Epidermal melanocyte (primary cell): ENCODE data around the gene SBK1.
"Not testable (repeated sequence)": the region's sequence is repeated elsewhere in the genome, so short reads cannot be mapped to it uniquely, and the experiment has no call there.

Experiments
- DNase-seq: peaks from one replicate; pipeline ENCODE4 v3.0.0; 2011; ENCODE audit warnings: low spot score; ENCODE audit not compliant: insufficient read length

The SBK1 gene

DNA sequence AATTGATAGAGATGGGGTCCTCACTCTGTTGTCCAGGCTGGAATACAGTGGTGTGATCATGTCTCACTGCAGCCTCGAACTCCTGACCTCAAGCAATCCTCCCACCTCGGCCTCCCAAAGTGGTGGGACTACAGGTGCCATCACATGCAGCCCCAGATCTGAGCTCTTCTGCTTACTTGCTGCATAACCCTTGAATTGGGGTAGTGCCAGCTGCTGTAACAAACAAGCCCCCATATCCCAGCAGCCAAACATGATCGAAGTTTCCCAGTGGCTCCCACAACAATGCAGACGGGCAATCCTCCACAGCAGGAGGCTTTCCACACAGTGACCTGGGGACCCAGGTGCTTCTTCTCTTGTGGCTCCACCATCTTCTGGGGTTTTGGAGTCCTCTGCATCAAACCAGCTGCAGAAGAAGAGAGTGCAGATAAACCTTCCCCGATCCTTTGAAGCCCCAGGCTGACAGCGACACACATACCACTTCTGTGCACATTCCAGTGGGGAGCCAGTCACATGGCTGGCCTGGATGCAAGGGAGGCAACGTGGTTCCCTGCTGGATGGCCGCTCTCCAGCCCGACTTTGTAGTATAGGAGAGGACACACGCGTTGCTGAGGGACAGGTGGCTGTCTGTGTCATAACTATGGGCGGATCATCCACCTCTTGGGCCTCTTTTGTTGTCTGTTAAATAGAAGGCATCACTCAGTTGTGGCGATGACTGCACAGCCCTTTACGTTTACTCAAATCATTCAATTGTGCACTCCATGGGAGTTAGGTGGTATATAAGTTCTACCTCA, 16.7 kb downstream of the SBK1 start:
- DNase-seq = no peak

DNA sequence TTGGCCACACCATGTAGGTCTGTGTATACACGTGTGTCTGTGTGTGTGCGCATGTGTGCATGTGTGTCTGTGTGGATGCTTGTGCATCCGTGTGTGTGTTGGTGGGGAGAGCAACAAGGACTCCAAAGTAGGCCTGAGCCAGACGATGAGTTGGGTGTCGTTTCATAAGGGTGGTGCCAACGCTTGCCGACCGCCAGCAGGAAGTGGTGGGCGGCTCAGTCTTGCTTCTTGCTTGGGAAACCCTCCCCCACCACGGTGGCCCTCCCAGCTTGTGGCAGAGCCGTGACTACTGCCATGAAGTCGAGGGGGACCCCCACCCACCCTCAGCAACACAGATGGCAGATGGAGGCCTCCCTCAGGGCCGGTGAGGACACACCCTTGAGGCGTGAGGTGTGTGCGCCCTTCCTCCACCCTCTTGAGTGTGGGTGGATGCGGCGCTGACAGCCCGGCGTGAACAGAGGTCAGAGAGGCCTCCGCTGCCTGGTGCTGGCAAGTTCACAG, 17.5 kb downstream of the SBK1 start:
- no peak for DNase-seq

DNA sequence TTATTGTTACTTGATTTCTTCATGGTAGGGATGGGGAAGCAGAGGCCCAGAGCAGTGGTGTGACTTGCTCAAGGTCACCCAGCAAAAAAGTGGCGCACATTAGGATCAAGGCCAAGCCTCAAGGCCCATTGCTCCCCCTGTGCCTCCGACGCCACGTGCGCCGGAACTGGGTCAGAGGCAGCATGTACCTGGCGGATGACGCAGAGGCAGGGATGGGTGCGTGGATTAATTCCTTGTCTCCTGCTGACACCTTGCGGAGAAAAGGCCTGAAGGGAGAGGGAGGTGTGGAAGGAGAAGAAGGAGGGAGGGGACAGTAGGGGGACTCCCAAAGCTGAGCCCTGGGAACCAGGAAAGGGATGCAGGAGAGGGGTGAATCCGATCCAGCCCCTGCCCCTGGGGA, 18.5 kb downstream of the SBK1 start:
- DNase-seq = no peak

DNA sequence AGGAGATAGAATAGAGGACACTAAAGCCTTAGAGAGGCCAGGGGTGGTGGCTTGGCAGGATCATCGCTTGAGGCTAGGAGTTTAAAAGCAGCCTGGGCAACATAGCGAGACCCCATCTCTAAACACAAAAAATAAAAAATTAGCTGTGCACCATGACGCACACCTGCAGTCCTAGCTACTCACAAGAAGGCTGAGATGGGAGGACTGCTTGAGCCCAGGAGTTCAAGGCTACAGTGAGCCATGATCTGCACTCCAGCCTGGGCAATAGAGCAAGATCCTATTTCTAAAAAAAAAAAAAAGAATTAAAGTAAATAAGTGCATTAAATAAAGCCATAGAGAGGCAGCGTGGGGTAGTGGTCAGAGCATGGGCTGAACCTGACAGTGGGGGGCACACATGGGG, 19.1 kb downstream of the SBK1 start:
- no peak for DNase-seq

DNA sequence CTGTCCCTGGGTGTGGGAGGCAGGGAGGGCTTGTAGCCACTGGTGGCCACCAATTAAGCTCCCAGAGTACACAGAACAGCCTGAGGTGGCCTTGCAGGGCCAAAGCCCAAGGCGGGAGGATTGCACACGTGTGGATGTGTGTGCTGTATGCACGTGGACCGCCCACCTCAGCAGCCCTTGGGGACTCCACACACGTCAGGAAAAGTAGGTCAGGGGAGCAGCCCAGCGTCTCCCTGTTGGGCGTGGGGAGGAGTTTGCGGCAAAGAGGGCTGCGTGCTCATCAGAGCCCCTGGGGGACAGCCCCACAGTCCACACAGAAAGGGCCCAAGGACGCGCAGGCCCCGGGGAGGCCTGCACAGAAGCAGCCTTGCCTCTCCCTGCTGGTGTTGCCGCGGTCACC, 19.6 kb downstream of the SBK1 start:
- DNase-seq = no peak

DNA sequence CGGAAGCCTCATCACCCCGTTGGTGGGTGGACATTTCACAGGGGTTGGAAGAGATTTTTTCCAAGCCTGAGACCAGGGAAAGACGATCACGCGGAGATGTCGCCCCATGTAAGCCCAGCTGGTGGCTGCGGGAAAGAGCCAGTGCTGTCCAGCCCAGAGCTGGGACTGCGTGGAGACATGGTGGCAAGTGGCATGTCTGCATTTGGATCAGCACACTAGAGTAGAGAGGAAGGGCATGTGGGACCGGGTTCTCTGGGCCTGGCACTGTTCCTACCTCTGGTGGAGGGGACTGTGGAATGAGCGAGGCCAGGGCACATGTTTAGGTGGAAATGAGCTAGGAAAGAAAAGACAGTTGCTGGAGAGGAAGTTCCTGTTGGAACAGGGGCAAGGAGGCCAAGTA, 20.0 kb downstream of the SBK1 start:
- no peak for DNase-seq

DNA sequence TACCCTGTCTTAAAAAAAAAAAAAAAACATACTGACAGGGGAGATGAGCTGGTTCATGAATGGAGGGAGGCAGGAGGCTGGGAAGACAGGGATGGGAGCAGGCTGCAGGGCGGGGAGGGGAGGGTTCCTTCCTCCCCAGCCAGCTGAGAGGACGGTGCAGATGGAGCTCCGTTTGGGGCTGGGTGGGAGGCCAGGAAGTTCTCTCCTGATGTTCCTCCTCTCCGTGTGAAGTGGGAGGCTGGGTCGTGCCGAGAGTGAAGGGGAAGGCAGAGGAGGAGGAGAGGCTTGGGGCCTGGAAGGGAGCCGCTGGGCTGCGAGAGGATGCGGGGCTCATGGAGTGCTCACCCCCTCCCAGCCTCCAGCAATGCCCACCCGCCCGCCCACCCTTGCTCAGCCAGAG, 21.3 kb downstream of the SBK1 start:
- DNase-seq = no peak

DNA sequence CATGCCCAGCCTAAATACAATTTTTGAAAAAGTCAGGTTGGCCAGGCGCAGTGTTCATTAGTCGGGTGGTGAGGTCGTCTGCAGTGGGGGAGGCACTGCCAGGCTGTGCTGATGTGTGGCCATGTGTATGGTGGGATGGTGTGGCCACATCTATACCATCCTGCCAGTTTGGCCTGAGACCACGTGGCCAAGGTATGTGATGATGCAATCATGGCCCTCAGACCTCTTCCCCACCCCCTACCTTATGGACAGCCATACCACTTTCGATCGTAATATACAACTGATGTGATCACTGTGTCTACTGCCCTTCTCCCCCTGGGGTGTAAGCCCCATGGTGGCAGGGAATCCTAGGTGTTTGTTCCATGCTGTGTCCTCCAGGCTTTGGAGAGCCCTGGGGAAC, 23.7 kb downstream of the SBK1 start:
- no peak for DNase-seq

DNA sequence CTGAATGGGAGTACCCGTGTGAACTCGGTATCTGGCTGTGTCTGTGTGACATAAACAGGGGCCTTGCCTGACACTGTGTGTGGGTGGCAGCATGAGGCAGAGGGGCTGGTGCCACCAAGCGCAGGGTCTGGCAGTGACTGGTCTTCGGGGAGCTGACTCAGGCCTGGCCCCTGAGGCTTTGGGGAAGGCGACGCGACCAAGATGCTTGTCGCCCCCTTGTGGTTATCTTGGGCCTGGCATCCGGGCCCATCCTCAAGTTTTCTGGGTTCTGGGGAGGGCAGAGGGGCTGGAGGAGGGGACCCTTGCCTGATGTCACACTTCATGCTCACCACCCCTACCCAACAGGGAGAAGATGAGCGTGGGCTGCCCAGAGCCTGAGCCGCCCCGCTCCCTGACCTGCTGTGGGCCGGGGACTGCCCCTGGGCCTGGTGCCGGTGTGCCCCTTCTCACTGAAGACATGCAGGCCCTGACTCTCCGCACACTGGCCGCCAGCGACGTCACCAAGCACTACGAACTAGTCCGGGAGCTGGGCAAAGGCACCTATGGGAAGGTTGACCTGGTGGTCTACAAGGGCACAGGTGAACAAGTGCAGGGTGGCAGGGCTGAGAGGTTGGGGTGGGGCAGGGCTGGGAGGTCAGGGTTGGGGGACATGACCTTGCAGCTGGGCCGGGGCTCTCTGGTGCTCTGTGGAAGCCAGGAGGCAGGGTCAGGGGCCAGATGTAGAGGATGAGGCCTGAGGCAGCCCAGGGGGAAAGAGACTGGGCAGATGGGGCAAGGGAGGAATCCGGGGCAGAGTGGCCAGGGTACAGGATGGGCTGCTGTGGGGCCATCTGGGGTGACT, 24.9 kb downstream of the SBK1 start:
- peak; percentile 42 for DNase-seq

DNA sequence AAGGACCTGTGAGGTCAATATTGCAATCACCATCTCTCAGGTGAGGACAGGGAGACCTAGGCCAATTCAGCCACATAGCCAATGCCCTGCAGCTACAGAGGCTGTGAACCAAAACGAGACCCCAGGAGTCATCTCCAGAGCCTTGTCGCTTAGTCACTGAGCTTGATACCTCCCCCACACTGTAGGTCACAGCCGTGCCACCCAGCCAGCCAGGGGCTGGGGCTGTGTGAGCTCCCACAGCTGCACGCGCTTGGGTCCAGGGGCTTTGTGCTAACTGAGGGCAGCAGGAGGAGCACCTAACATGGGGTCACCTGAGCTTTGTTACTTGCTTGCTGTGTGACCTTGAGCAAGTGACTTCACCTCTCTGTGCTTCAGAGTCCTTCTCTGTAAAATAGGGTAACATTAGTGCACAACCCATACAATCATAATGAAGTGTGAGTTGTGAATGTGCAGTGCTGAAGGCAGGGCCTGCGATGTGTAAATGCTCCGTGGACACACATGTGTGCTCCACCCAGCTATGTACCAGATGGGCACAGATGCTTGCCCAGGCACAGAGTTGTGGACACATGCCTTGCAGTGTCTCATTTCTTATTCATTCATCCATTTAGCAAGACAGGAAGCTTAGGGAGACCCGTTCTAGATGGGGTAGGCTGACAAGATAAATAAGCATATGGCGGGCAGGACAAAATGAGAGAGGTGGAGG, 25.9 kb downstream of the SBK1 start:
- no peak for DNase-seq

DNA sequence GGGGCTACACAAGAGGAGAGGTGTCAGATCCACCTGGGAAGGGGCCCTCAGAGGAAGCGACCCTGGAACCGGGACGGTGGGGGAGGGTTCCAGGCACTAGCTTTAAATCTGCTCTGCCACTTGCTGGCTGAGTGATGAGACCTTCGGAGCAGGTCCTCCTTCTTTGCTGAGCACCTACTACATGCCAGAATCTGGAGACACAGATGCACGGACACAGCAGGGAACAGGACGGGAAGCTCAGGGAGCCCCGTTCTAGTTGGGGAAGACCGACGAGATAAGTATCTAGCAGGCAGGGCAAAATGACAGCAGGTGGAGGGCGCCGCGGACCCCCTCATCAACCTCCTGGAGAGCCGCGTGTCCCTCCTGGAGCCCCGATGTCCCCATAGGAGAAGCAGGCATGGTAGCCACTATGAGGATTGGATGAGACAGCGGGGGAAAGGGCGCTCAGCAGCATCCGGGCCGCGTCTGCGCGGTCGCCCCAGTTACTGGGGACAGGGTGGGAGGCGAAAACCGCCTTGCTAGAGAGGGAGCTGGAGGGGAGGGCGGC, 27.2 kb downstream of the SBK1 start:
- no peak for DNase-seq

DNA sequence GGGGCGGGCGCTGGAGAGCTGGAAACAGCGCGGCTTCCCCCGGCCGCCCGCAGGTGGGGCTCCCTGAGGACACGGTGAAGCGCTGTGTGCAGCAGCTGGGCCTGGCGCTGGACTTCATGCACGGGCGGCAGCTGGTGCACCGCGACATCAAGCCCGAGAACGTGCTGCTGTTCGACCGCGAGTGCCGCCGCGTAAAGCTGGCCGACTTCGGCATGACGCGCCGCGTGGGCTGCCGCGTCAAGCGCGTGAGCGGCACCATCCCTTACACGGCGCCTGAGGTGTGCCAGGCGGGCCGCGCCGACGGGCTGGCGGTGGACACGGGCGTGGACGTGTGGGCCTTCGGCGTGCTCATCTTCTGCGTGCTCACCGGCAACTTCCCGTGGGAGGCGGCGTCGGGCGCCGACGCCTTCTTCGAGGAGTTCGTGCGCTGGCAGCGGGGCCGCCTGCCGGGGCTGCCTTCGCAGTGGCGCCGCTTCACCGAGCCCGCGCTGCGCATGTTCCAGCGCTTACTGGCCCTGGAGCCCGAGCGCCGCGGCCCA, 27.8 kb downstream of the SBK1 start:
- DNase-seq = no peak

DNA sequence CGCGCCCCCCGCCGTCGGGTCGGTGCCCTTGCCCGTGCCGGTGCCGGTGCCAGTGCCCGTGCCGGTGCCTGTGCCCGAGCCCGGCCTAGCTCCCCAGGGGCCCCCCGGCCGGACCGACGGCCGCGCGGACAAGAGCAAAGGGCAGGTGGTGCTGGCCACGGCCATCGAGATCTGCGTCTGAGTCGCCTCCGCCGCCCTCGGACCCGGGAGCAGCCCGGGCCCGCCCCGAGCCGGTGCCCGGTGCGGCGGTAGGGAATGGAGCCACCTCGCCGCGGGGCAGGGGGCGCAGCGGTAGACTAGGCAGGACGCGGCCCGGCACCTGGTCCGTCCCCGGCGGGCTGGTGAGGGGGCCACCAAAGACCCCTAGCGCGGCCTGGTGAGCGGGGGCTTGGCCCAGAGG, 28.4 kb downstream of the SBK1 start:
- no peak for DNase-seq

DNA sequence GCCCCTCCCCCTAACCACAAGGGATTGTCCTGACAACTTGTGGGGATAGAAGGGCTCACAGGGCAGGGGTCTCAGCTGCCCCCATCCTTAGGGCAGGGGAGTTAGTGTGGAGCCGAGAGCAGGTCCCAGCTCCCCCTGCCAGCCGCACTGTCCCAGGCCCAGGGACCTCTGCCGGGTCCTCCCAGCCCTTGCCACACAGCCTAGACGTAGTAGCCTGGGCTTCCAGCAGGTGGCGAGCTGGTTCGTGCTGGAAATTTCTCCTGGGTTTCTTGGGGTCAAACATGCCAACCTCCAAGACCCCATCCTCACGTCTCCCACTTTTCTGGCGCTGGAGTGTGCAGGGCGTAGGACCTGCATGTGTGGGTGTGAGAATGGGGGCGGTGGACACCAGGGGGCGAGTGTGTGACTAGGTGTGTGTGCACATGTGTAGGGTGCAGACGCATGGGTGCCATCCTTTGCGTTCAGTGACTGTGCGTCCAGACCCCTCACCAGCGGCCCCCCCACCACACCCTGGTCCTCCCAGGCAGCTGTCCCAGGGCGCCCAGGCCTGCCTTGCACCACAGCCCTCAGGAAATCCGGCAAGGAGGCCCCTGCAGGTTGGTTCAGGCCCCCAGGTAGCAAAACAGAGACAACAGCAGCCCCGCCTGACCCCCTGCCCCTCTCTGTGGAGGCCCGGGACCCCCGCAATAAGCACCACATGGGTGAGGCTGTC, 29.5 kb downstream of the SBK1 start:
- DNase-seq = no peak

DNA sequence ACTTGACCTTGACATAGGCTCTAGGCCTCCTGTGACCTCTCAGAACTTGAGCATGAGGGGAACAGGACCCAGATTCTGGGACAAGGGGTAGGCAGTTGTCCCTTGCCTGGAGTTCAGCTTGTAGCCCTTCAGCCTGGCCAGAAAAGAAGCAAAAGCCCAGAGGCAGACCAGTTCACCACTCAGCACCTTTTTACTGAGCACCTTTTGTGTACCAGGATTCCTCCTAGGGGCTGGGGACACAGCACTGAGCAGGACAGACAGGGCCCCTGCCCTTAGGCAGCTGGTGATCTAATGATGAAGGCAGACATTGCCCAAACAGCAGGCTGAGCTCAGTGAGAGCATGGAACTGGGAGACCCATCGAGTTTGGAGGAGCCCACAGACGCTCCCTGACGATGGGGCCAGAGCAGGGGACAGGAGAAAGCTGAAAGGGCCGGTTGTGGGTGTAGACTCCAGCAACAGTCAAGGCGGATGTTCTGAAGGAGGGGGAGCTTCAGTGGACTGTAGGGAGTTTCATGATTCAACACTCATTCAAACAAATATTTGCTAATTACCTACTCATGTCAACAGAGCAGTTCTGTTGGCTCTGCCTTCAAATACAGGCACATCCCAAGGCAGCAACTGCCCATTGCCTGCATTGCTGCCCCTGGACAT, 32.0 kb downstream of the SBK1 start:
- no peak for DNase-seq

DNA sequence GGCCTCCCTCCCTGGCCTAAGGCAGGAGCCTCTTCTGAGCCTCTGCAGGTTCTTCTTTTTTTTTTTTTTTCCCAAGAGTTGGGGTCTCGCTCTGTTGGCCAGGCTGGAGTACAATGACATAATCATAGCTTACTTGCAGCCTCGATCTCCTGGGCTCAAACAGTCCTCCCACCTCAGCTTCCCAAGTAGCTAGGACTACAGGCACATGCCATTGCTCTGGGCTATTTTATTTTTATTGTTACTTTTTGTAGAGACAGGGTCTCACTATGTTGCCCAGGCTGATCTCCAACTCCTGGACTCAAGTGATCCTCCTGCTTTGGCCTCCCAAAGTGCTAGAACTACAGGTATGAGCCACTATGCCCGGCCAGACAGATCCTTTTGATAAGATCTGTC, 32.6 kb downstream of the SBK1 start:
- DNase-seq = no peak

DNA sequence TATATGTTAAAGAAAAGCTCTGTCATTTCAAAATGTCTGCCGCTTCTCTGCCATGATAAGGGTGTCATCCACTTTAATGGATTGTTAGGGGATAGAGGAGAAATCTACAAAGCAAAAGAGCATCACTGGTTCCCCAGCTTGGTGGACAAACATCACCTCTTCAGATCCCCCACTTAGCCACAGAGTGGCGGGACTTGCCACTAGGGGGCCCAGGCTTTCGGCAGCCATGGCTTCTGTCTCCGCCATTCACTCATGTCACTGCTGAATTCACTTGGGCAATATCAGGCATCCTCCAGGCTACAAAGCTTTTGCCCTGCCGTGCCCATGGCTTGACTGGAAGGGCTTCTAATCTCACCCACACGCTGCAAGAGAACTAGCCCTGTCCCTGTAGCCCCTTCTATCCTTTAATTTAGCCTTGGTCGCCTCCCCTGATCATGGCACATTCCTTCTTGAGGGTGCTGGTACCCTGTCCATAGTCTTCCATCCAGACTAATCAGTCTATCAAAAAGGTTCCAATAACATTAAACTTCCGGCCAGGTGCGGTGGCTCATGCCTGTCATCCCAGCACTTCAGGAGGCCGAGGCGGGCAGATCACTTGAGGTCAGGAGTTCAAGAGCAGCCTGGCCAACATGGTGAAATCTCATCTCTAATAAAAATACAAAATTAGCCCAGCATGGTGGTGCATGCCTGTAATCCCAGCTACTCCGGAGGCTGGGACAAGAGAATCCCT, 34.7 kb downstream of the SBK1 start:
- DNase-seq = peak; percentile 61

DNA sequence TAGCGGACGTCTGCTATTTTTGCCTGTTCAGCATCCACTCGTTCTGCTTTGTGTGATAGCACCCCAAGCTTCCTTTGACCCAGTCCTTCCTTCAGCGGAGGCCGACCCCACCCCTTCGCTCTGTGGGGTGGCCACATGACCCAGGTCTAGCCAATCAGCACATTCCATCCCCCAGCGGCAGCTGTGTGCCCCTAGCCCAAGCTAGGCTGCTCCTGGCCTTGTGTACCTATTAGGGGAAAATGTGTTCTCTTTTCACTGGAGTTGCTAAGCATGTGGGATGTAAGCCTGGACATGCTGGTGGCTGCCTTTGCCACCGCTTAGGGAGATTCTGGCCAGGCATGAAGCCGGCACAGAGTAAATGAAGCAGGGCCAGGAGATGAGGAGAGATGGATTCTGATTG, 37.9 kb downstream of the SBK1 start:
- DNase-seq = not testable (repeated sequence)

DNA sequence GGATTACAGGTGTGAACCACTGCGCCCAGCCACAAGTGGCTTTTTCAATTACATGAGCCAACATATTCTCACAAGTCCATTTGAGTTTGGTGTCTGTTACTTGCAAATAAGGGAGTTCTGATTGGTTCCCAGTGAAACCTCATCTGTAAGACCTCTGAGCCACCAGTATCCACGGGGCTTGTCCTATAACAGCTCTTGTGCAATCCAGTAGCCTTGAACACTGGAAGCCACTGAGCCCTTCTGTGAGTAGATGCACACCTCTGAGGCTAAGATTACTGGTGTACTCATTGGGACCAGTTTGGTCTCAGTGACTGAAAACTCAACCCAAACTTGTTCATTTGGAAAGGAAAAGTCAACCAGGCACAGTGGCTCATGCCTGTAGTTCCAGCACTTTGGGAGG, 38.7 kb downstream of the SBK1 start:
- not testable (repeated sequence) for DNase-seq

DNA sequence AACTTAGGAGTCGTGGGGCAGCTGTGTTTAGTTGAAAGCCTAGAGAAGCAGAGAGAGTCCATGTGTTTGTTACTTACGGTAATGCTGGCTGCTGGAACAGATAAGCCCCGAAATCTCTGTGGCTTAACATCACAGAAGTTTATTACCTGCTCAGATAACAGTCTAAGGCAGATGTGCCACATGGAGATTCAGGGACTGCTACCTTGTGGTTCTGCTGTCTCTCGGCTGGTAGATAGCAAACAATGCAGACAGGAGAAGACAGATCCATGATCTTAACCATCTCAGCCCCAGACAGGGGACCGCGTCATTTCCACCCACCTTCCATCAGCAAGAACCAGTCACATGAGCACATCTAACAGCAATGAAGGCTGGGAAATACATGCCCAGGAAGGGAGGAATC, 40.3 kb downstream of the SBK1 start:
- DNase-seq = not testable (repeated sequence)
